CD14-positive monocyte (primary cell): ENCODE data around the gene GRIN2A. TPM values are rescaled to one million over a fixed set of nuclear protein-coding genes. Genes with fewer than 3 reads are reported as not detected.

Source experiments
- DNase-seq, 3 donors: peaks; one replicate each; pipeline ENCODE4 v3.0.0-alpha.2; 2011 to 2022
- H2AFZ ChIP-seq: 2 replicates; pipeline ENCODE4 v1.6.0; 2012; ENCODE audit warnings: mild to moderate bottlenecking, low read depth, low read length, inconsistent platforms; ENCODE audit not compliant: insufficient read depth, poor library complexity, severe bottlenecking
- H3K27ac ChIP-seq, 2 donors: 1 replicate in 1 of 2; 2 replicates in 1 of 2; pipeline ENCODE4 v1.5.1; 2012 to 2013; ENCODE audit warnings: low read length in 2 of 2, control low read depth in 1 of 2, inconsistent platforms in 1 of 2, low read depth in 1 of 2, mild to moderate bottlenecking in 1 of 2
- H3K27me3 ChIP-seq, 2 donors: one replicate each; pipeline versions ENCODE4 v1.6.0 to v1.6.1; 2011 to 2013; ENCODE audit warnings: low read length in 2 of 2; ENCODE audit not compliant: control insufficient read depth in 2 of 2, insufficient read depth in 2 of 2
- H3K36me3 ChIP-seq, 2 donors: replicated peaks in 1 of 2; 1 replicate in 1 of 2; 2 replicates in 1 of 2; pipeline versions ENCODE4 v1.5.1 to v1.6.1; 2012 to 2013; ENCODE audit warnings: low read length in 2 of 2, control low read depth in 1 of 2, inconsistent platforms in 1 of 2, mild to moderate bottlenecking in 1 of 2; ENCODE audit not compliant: insufficient read depth in 2 of 2, control insufficient read depth in 1 of 2
- H3K4me1 ChIP-seq, 2 donors: 1 replicate in 1 of 2; 2 replicates in 1 of 2; pipeline versions ENCODE4 v1.5.1 to v1.6.1; 2012 to 2013; ENCODE audit warnings: low read length in 2 of 2, control low read depth in 1 of 2, inconsistent platforms in 1 of 2, mild to moderate bottlenecking in 1 of 2, moderate library complexity in 1 of 2; ENCODE audit not compliant: insufficient read depth in 2 of 2, control insufficient read depth in 1 of 2
- H3K4me2 ChIP-seq: replicated peaks from 2 replicates; pipeline ENCODE3; 2012; ENCODE audit warnings: low read length, moderate library complexity, mild to moderate bottlenecking; ENCODE audit not compliant: poor library complexity, severe bottlenecking; ENCODE audit errors: extremely low read depth
- H3K4me3 ChIP-seq, 3 experiments: fragments of 200-600 bp in 1 of 3; sonication (generic) in 1 of 3; replicated peaks in 1 of 3; 1 replicate in 2 of 3; 2 replicates in 1 of 3; pipeline ENCODE4 v1.5.1; 2011 to 2013; ENCODE audit warnings: low read length in 3 of 3, mild to moderate bottlenecking in 3 of 3, control low read depth in 2 of 3, low read depth in 2 of 3, inconsistent platforms in 1 of 3, moderate library complexity in 1 of 3
- H3K79me2 ChIP-seq: 2 replicates; pipeline ENCODE4 v1.6.0; 2012; ENCODE audit warnings: mild to moderate bottlenecking, control low read depth, inconsistent platforms, low read length, moderate library complexity; ENCODE audit not compliant: insufficient read depth
- H3K9ac ChIP-seq: 2 replicates; pipeline ENCODE4 v1.6.0; 2017; ENCODE audit warnings: low read length, mild to moderate bottlenecking; ENCODE audit not compliant: insufficient read depth, poor library complexity, severe bottlenecking
- H3K9me3 ChIP-seq, 2 donors: replicated peaks in 1 of 2; 1 replicate in 1 of 2; 2 replicates in 1 of 2; pipeline versions ENCODE4 v1.5.1 to v1.6.1; 2012 to 2013; ENCODE audit warnings: low read length in 2 of 2, control low read depth in 1 of 2; ENCODE audit not compliant: control insufficient read depth in 1 of 2, insufficient read depth in 1 of 2
- H4K20me1 ChIP-seq: 2 replicates; pipeline ENCODE4 v1.6.0; 2012; ENCODE audit warnings: mild to moderate bottlenecking, low read length, control low read depth, moderate library complexity; ENCODE audit not compliant: insufficient read depth
- H3K27ac Mint-ChIP-seq, 7 donors: one replicate each; pipeline ENCODE4 v1.8.0; 2020; ENCODE audit warnings: mild to moderate bottlenecking in 7 of 7, mixed read lengths in 7 of 7, moderate library complexity in 6 of 7, inconsistent platforms in 2 of 7
- H3K27me3 Mint-ChIP-seq, 3 donors: one replicate each; pipeline ENCODE4 v1.8.0; 2021 to 2022; ENCODE audit warnings: low read depth in 3 of 3, mild to moderate bottlenecking in 3 of 3, mixed read lengths in 3 of 3, moderate library complexity in 3 of 3, inconsistent platforms in 1 of 3
- H3K36me3 Mint-ChIP-seq, 2 donors: one replicate each; pipeline ENCODE4 v1.8.0; 2020; ENCODE audit warnings: mixed read lengths in 2 of 2, inconsistent platforms in 1 of 2, mild to moderate bottlenecking in 1 of 2
- H3K4me1 Mint-ChIP-seq: one replicate; pipeline ENCODE4 v1.8.0; 2020; ENCODE audit warnings: mild to moderate bottlenecking, mixed read lengths
- H3K4me3 Mint-ChIP-seq, 2 donors: one replicate each; pipeline ENCODE4 v1.8.0; 2020; ENCODE audit warnings: mild to moderate bottlenecking in 2 of 2, mixed read lengths in 2 of 2, moderate library complexity in 1 of 2
- H3K9me3 Mint-ChIP-seq, 7 donors: one replicate each; pipeline ENCODE4 v1.8.0; 2020 to 2022; ENCODE audit warnings: mixed read lengths in 7 of 7, mild to moderate bottlenecking in 6 of 7, moderate library complexity in 6 of 7, inconsistent platforms in 2 of 7
- WGBS: methylation state at CpG from one replicate; pipeline ENCODE4 v1.1.5; 2013; ENCODE audit warnings: missing lambda C conversion rate; ENCODE audit not compliant: insufficient coverage; 5-methylcytosine and 5-hydroxymethylcytosine counted together
- intact Hi-C, 2 donors: fragments of 100-400 bp; cut with micrococcal nuclease; formaldehyde crosslinking; loops; one replicate each; pipeline versions ENCODE4 v1.15.0 to v1.15.1; 2023
- polyA plus RNA-seq, 3 donors: library from polyadenylated mRNA; depleted of rRNA in 1 of 3; unstranded in 2 of 3; stranded (reverse) in 1 of 3; fragments of 300-500 nt in 2 of 3; fragments of >200 nt in 1 of 3; fragmentation: Illumina TruSeq in 2 of 3; gene quantifications; 1 replicate in 2 of 3; 2 replicates in 1 of 3; pipeline ENCODE4 v1.2.3, GENCODE V29; 2012 to 2021
- TF ChIP-seq, protein P1 (sequence below): fragments of 200-600 bp; IDR thresholded peaks from one replicate; pipeline ENCODE4 v1.8.0; 2022; ENCODE audit warnings: antibody characterized with exemption, mild to moderate bottlenecking

Gene GRIN2A
- polyA plus RNA-seq, 3 donors: not detected

- no CpG with 5 or more reads among the region's 2 CpGs for WGBS
- peaks cover 0 to 4% (median 0%) of the 10 kb centered on the region in 7 donors for H3K9me3 Mint-ChIP-seq
- no peak overlapping the region for H3K4me3 Mint-ChIP-seq
- peaks cover 6 to 16% (median 7%) of the 10 kb centered on the region in 3 donors for H3K27me3 Mint-ChIP-seq
- H3K36me3 Mint-ChIP-seq: no peaks in the 10 kb centered on the region
- H3K4me1 Mint-ChIP-seq: no peaks in the 10 kb centered on the region
- H3K27ac Mint-ChIP-seq: no peak overlapping the region
- no peak overlapping the region for H3K9ac ChIP-seq
- no peak overlapping the region for H3K4me3 ChIP-seq
- no peaks in the 10 kb centered on the region for H3K79me2 ChIP-seq
- no peaks in the 10 kb centered on the region for H3K36me3 ChIP-seq
- peaks cover 0 to 4% of the 10 kb centered on the region in 2 donors for H3K9me3 ChIP-seq
- TF ChIP-seq, protein P1, sequence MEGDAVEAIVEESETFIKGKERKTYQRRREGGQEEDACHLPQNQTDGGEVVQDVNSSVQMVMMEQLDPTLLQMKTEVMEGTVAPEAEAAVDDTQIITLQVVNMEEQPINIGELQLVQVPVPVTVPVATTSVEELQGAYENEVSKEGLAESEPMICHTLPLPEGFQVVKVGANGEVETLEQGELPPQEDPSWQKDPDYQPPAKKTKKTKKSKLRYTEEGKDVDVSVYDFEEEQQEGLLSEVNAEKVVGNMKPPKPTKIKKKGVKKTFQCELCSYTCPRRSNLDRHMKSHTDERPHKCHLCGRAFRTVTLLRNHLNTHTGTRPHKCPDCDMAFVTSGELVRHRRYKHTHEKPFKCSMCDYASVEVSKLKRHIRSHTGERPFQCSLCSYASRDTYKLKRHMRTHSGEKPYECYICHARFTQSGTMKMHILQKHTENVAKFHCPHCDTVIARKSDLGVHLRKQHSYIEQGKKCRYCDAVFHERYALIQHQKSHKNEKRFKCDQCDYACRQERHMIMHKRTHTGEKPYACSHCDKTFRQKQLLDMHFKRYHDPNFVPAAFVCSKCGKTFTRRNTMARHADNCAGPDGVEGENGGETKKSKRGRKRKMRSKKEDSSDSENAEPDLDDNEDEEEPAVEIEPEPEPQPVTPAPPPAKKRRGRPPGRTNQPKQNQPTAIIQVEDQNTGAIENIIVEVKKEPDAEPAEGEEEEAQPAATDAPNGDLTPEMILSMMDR: no peak
- no peaks in the 10 kb centered on the region for H4K20me1 ChIP-seq
- no peak overlapping the region for H2AFZ ChIP-seq
- no peaks in the 10 kb centered on the region for H3K27me3 ChIP-seq
- no peak overlapping the region for H3K27ac ChIP-seq
- intact Hi-C loops: no loop called here
- no peak overlapping the region for H3K4me2 ChIP-seq
- no peaks in the 10 kb centered on the region for H3K4me1 ChIP-seq
- no peak for DNase-seq
These were observed 8.9 kb upstream of the GRIN2A start for GRCh38 chr16:10191096-10191495.

- no peaks in the 10 kb centered on the region for H3K36me3 ChIP-seq
- no peaks in the 10 kb centered on the region for H3K27me3 ChIP-seq
- no peaks in the 10 kb centered on the region for H3K4me1 Mint-ChIP-seq
- no peak overlapping the region for H3K27ac ChIP-seq
- H3K79me2 ChIP-seq: no peaks in the 10 kb centered on the region
- no peak for DNase-seq
- WGBS: 86% methylated on average over 9 of the region's 9 CpGs
- peaks cover 0 to 5% (median 0%) of the 10 kb centered on the region in 7 donors for H3K9me3 Mint-ChIP-seq
- intact Hi-C loops: loop anchor here in 1 of 2 donors (10.0 kb wide), 1 partner anchor 1025 kb away; no protein-coding TSS in a partner anchor
- H3K4me1 ChIP-seq: no peaks in the 10 kb centered on the region
- peaks cover 0 to 4% of the 10 kb centered on the region in 2 donors for H3K9me3 ChIP-seq
- no peaks in the 10 kb centered on the region for H4K20me1 ChIP-seq
- H3K27ac Mint-ChIP-seq: no peak overlapping the region
- H3K36me3 Mint-ChIP-seq: no peaks in the 10 kb centered on the region
- no peak overlapping the region for H3K4me2 ChIP-seq
- H3K4me3 ChIP-seq: no peak overlapping the region
- H3K4me3 Mint-ChIP-seq: no peak overlapping the region
- peaks cover 16 to 18% (median 18%) of the 10 kb centered on the region in 3 donors for H3K27me3 Mint-ChIP-seq
- no peak overlapping the region for H2AFZ ChIP-seq
- H3K9ac ChIP-seq: no peak overlapping the region
- TF ChIP-seq, protein P1: no peak
These were observed 7.7 kb upstream of the GRIN2A start for GRCh38 chr16:10189861-10190390.
